ENCODE results near the gene NYAP2. TPM values are rescaled to one million over a fixed set of nuclear protein-coding genes. Genes with fewer than 3 reads are reported as not detected.

The NYAP2 gene
- total and polyA plus RNA-seq, 4 donors, result 0.15 to 2.0 (median 0.96) TPM

DNA sequence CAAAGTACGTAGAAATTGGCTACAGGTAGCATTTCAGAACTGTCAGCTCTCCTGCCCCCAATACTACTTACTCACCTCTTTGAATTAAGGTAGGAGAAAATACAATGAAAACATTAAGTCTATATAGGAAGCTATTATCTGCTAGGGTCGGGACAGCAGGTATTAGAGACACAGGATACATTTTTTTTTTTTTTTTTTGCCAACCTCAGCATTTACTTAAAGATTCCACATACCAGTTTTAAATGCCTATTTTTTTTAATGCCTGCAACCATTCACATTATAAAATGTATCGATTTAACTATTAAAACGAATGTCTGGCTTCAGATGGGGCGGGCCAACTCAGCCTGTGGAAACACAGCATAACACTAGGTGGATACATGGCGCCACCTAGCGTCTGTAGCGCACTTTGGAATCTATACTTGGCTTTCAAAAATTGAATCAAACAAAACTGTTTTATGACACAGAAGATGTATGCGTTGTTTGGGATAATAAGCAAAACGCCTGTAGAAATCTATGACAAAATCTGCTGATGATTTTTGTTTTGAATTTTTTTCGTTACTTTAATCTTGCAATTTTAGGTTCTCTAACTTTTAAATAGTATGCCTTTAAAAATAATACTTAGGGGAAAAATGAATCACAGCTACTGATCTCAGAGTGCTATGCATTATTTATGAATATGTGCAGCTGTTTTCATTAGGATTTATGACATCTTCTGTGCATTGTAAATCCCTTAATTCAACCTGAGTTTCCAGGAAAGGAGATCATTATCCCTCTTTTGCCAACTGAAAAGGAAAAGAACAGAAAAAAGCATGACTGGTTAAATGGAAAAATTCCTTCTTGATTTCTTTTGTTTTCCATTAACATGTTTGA lies 261.0 kb downstream of the NYAP2 start:
- Histone ChIP-seq H3K36me3 (ENCODE audit: control insufficient read depth in 1 of 2, insufficient read depth in 2 of 2, low read length in 1 of 2) (no peaks in the 10 kb centered on the region), H3K9me3 (ENCODE audit: control insufficient read depth, low read length) (no peaks in the 10 kb centered on the region), H3K4me1 (ENCODE audit: control insufficient read depth in 1 of 2, insufficient read depth in 2 of 2, low read length in 2 of 2) (no peaks in the 10 kb centered on the region), H3K4me3 (ENCODE audit: low read length in 2 of 2) (no peak overlapping the region), H3K27me3 (ENCODE audit: control insufficient read depth in 1 of 2, insufficient read depth in 2 of 2, low read length in 1 of 2) (no peaks in the 10 kb centered on the region), H3K27ac (ENCODE audit: low read depth in 1 of 2, low read length in 2 of 2) (no peak overlapping the region)
- ATAC-seq (ENCODE audit: low FRiP score) (no peak), DNase-seq (peak; percentile 80 to 89)
- WGBS, 2 donors, result 13 to 17% methylated on average over 11 of the region's 11 CpGs
- intact Hi-C loops (cut with DNase I), result loop anchor here (5.0 kb wide), 2 partner anchors 378 to 538 kb away; no protein-coding TSS in a partner anchor

GRCh38 chr2:225662101-225662500 lies 262.6 kb downstream of the NYAP2 start:
- Histone ChIP-seq H3K4me1 (ENCODE audit: control insufficient read depth in 1 of 2, insufficient read depth in 2 of 2, low read length in 2 of 2) (no peaks in the 10 kb centered on the region), H3K36me3 (ENCODE audit: control insufficient read depth in 1 of 2, insufficient read depth in 2 of 2, low read length in 1 of 2) (no peaks in the 10 kb centered on the region), H3K27me3 (ENCODE audit: control insufficient read depth in 1 of 2, insufficient read depth in 2 of 2, low read length in 1 of 2) (no peaks in the 10 kb centered on the region), H3K9me3 (ENCODE audit: control insufficient read depth, low read length) (no peaks in the 10 kb centered on the region), H3K27ac (ENCODE audit: low read depth in 1 of 2, low read length in 2 of 2) (no peak overlapping the region), H3K4me3 (ENCODE audit: low read length in 2 of 2) (no peak overlapping the region)
- DNase-seq, result no peak
- intact Hi-C loops (cut with DNase I), result loop anchor here (5.0 kb wide), 2 partner anchors 380 to 540 kb away; no protein-coding TSS in a partner anchor
- WGBS, 2 donors, result 36 to 37% methylated on average over 4 of the region's 4 CpGs
- ATAC-seq (ENCODE audit: low FRiP score), result no peak

- Histone ChIP-seq H3K27ac (ENCODE audit: low read depth in 1 of 2, low read length in 2 of 2) (no peak overlapping the region), H3K4me3 (ENCODE audit: low read length in 2 of 2) (no peak overlapping the region), H3K27me3 (ENCODE audit: control insufficient read depth in 1 of 2, insufficient read depth in 2 of 2, low read length in 1 of 2) (no peaks in the 10 kb centered on the region), H3K36me3 (ENCODE audit: control insufficient read depth in 1 of 2, insufficient read depth in 2 of 2, low read length in 1 of 2) (no peaks in the 10 kb centered on the region), H3K9me3 (ENCODE audit: control insufficient read depth, low read length) (no peaks in the 10 kb centered on the region), H3K4me1 (ENCODE audit: control insufficient read depth in 1 of 2, insufficient read depth in 2 of 2, low read length in 2 of 2) (no peaks in the 10 kb centered on the region)
- DNase-seq, result no peak
- ATAC-seq (ENCODE audit: low FRiP score), result no peak
- intact Hi-C loops (cut with DNase I), result no loop called here
- 74 to 82% methylated on average over 2 of the region's 2 CpGs for WGBS, 2 donors
Measured at GRCh38 chr2:225667445-225667844, 267.9 kb downstream of the NYAP2 start.

DNA sequence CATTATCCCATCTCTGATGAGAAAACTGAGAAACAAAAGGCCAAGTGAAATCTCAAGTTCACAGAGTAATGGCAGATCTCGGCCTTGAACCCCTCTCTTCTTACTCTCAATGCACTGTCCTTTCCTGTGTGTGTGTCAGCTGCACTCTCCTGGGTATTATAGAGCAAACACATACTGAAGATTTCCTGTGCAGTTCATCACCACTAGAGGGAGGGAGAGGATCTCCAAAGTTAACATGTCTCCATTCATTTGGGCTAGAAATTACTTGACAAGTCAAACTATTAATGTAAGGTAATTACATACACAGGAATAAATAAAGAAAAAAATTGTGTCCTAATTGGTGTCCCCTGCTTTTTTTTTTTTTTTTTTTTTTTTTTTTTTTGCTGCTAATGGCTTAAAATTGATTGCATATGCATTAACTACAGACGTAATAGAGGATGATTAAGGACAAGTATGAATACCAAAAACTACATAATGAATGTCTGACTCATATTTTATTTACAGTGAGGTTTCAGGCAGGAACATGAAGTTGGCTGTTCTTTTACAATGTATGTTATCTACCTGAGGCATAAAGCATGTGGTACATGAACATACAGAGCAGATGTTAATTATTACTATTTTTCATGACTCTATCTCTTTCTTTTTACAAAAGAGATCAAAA lies 269.2 kb downstream of the NYAP2 start:
- Histone ChIP-seq H3K4me3 (ENCODE audit: low read length in 2 of 2) (no peak overlapping the region), H3K4me1 (ENCODE audit: control insufficient read depth in 1 of 2, insufficient read depth in 2 of 2, low read length in 2 of 2) (no peaks in the 10 kb centered on the region), H3K27ac (ENCODE audit: low read depth in 1 of 2, low read length in 2 of 2) (no peak overlapping the region), H3K36me3 (ENCODE audit: control insufficient read depth in 1 of 2, insufficient read depth in 2 of 2, low read length in 1 of 2) (no peaks in the 10 kb centered on the region), H3K27me3 (ENCODE audit: control insufficient read depth in 1 of 2, insufficient read depth in 2 of 2, low read length in 1 of 2) (no peaks in the 10 kb centered on the region), H3K9me3 (ENCODE audit: control insufficient read depth, low read length) (no peaks in the 10 kb centered on the region)
- no peak for ATAC-seq (ENCODE audit: low FRiP score)
- no peak for DNase-seq
- WGBS, 2 donors, result 53 to 66% methylated on average over 2 of the region's 2 CpGs
- intact Hi-C loops (cut with DNase I), result loop anchor here in 1 of 2 donors (2.0 kb wide), 1 partner anchor 1316 kb away; no protein-coding TSS in a partner anchor

GRCh38 chr2:225670111-225670974 lies 270.8 kb downstream of the NYAP2 start:
- no peak overlapping the region for H3K4me3 ChIP-seq (ENCODE audit: low read length in 2 of 2)
- DNase-seq (no peak), ATAC-seq (ENCODE audit: low FRiP score) (no peak)
- H3K36me3 ChIP-seq (ENCODE audit: control insufficient read depth in 1 of 2, insufficient read depth in 2 of 2, low read length in 1 of 2), result no peaks in the 10 kb centered on the region
- peaks cover 0 to 2% of the 10 kb centered on the region in 2 donors for H3K4me1 ChIP-seq (ENCODE audit: control insufficient read depth in 1 of 2, insufficient read depth in 2 of 2, low read length in 2 of 2)
- intact Hi-C loops (cut with DNase I), result loop anchor here (5.0 to 10.0 kb wide), 4 partner anchors 127 to 1317 kb away; no protein-coding TSS in a partner anchor
- no peak overlapping the region for H3K27ac ChIP-seq (ENCODE audit: low read depth in 1 of 2, low read length in 2 of 2)
- H3K9me3 ChIP-seq (ENCODE audit: control insufficient read depth, low read length), result no peaks in the 10 kb centered on the region
- no peaks in the 10 kb centered on the region for H3K27me3 ChIP-seq (ENCODE audit: control insufficient read depth in 1 of 2, insufficient read depth in 2 of 2, low read length in 1 of 2)
- WGBS, 2 donors, result 48 to 49% methylated on average over 4 of the region's 4 CpGs

- DNase-seq, result no peak
- Histone ChIP-seq H3K36me3 (ENCODE audit: control insufficient read depth in 1 of 2, insufficient read depth in 2 of 2, low read length in 1 of 2) (no peaks in the 10 kb centered on the region), H3K4me3 (ENCODE audit: low read length in 2 of 2) (no peak overlapping the region), H3K27ac (ENCODE audit: low read depth in 1 of 2, low read length in 2 of 2) (no peak overlapping the region), H3K4me1 (ENCODE audit: control insufficient read depth in 1 of 2, insufficient read depth in 2 of 2, low read length in 2 of 2) (peaks cover 0 to 2% of the 10 kb centered on the region in 2 donors), H3K27me3 (ENCODE audit: control insufficient read depth in 1 of 2, insufficient read depth in 2 of 2, low read length in 1 of 2) (no peaks in the 10 kb centered on the region), H3K9me3 (ENCODE audit: control insufficient read depth, low read length) (no peaks in the 10 kb centered on the region)
- no peak for ATAC-seq (ENCODE audit: low FRiP score)
- intact Hi-C loops (cut with DNase I), result loop anchor here in 1 of 2 donors (10.0 kb wide), 1 partner anchor 346 kb away; no protein-coding TSS in a partner anchor
Measured at GRCh38 chr2:225678792-225679191, 279.3 kb downstream of the NYAP2 start.

GRCh38 chr2:225683258-225683657 lies 283.7 kb downstream of the NYAP2 start:
- no peak for ATAC-seq (ENCODE audit: low FRiP score)
- Histone ChIP-seq H3K36me3 (ENCODE audit: control insufficient read depth in 1 of 2, insufficient read depth in 2 of 2, low read length in 1 of 2) (no peaks in the 10 kb centered on the region), H3K27ac (ENCODE audit: low read depth in 1 of 2, low read length in 2 of 2) (no peak overlapping the region), H3K27me3 (ENCODE audit: control insufficient read depth in 1 of 2, insufficient read depth in 2 of 2, low read length in 1 of 2) (no peaks in the 10 kb centered on the region), H3K9me3 (ENCODE audit: control insufficient read depth, low read length) (no peaks in the 10 kb centered on the region), H3K4me3 (ENCODE audit: low read length in 2 of 2) (no peak overlapping the region), H3K4me1 (ENCODE audit: control insufficient read depth in 1 of 2, insufficient read depth in 2 of 2, low read length in 2 of 2) (no peaks in the 10 kb centered on the region)
- intact Hi-C loops (cut with DNase I), result no loop called here
- no peak for DNase-seq
- 86 to 88% methylated on average over 2 of the region's 2 CpGs for WGBS, 2 donors

- intact Hi-C loops (cut with DNase I), result no loop called here
- H3K9me3 ChIP-seq (ENCODE audit: control insufficient read depth, low read length), result no peaks in the 10 kb centered on the region
- WGBS, 2 donors, result 91 to 93% methylated on average over 1 of the region's 1 CpG
- no peaks in the 10 kb centered on the region for H3K4me1 ChIP-seq (ENCODE audit: control insufficient read depth in 1 of 2, insufficient read depth in 2 of 2, low read length in 2 of 2)
- H3K36me3 ChIP-seq (ENCODE audit: control insufficient read depth in 1 of 2, insufficient read depth in 2 of 2, low read length in 1 of 2), result no peaks in the 10 kb centered on the region
- ATAC-seq (ENCODE audit: low FRiP score) (no peak), DNase-seq (no peak)
- H3K27ac ChIP-seq (ENCODE audit: low read depth in 1 of 2, low read length in 2 of 2), result no peak overlapping the region
- H3K4me3 ChIP-seq (ENCODE audit: low read length in 2 of 2), result no peak overlapping the region
- no peaks in the 10 kb centered on the region for H3K27me3 ChIP-seq (ENCODE audit: control insufficient read depth in 1 of 2, insufficient read depth in 2 of 2, low read length in 1 of 2)
Measured at GRCh38 chr2:225690153-225690552, 290.6 kb downstream of the NYAP2 start.
